22Rv1 (cell line): ENCODE measurements around the gene PKN1.

Source experiments
- H3K27ac ChIP-seq: fragments of 450-650 bp; 2 replicates; pipeline ENCODE4 v1.5.1; 2017
- CTCF ChIP-seq: fragments of 450-650 bp; IDR thresholded peaks from 2 replicates; pipeline ENCODE4 v1.5.1; 2017; ENCODE audit warnings: mild to moderate bottlenecking
- ZFX ChIP-seq: fragments of 450-650 bp; IDR thresholded peaks from 2 replicates; pipeline ENCODE4 v1.6.1; 2017; ENCODE audit warnings: antibody characterized with exemption, borderline replicate concordance

PKN1 gene

GRCh38 chr19:14439014-14439413 lies 5.9 kb downstream of the PKN1 start:
- no peak overlapping the region for H3K27ac ChIP-seq

GRCh38 chr19:14440049-14440448 lies 6.9 kb downstream of the PKN1 start:
- TF ChIP-seq CTCF (no peak), ZFX (no peak)
- no peak overlapping the region for H3K27ac ChIP-seq

More at GRCh38 chr19:14439014-14439413, 5.9 kb downstream of the PKN1 start:
- TF ChIP-seq ZFX, result no peak
- no peak for TF ChIP-seq CTCF

GRCh38 chr19:14441041-14441938 lies 8.2 kb downstream of the PKN1 start:
- H3K27ac ChIP-seq, result no peak overlapping the region
- no peak for TF ChIP-seq ZFX
- no peak for TF ChIP-seq CTCF

- no peak overlapping the region for H3K27ac ChIP-seq
- no peak for TF ChIP-seq ZFX
- TF ChIP-seq CTCF, result no peak
Observed at GRCh38 chr19:14442891-14443631, 10.0 kb downstream of the PKN1 start.

GRCh38 chr19:14443632-14444216 lies 10.6 kb downstream of the PKN1 start:
- TF ChIP-seq ZFX (no peak), CTCF (no peak)

GRCh38 chr19:14446336-14447036 lies 13.4 kb downstream of the PKN1 start:
- TF ChIP-seq ZFX, result no peak
- TF ChIP-seq CTCF, result no peak

More at GRCh38 chr19:14443632-14444216, 10.6 kb downstream of the PKN1 start:
- H3K27ac ChIP-seq, result no peak overlapping the region

More at GRCh38 chr19:14446336-14447036, 13.4 kb downstream of the PKN1 start:
- H3K27ac ChIP-seq, result no peak overlapping the region
